NOMO-1 treated with dmso at 0.1 percent for 144 hours (cell line): ENCODE measurements around the gene PPCDC.

Experiments used
- DNase-seq: peaks from one replicate; lab custom pipeline; 2025; ENCODE audit not compliant: unreplicated experiment; lab: John Stamatoyannopoulos, UW

PPCDC gene

GRCh38 chr15:75043509-75044257, 20.3 kb downstream of the PPCDC start:
- DNase-seq, result peak; percentile 92

- no peak for DNase-seq
These were observed 21.0 kb downstream of the PPCDC start for GRCh38 chr15:75044258-75044878.

- no peak for DNase-seq
These were observed 22.1 kb downstream of the PPCDC start for GRCh38 chr15:75045332-75046015.

GRCh38 chr15:75048394-75048793, 25.0 kb downstream of the PPCDC start:
- DNase-seq, result no peak

GRCh38 chr15:75049392-75049791, 26.0 kb downstream of the PPCDC start:
- no peak for DNase-seq

- DNase-seq, result no peak
These were observed 26.9 kb downstream of the PPCDC start for GRCh38 chr15:75050283-75050682.

GRCh38 chr15:75051191-75051608, 27.8 kb downstream of the PPCDC start:
- no peak for DNase-seq

GRCh38 chr15:75051711-75052110, 28.3 kb downstream of the PPCDC start:
- DNase-seq, result no peak

GRCh38 chr15:75052972-75053747, 29.8 kb downstream of the PPCDC start:
- no peak for DNase-seq

- no peak for DNase-seq
These were observed 30.3 kb downstream of the PPCDC start for GRCh38 chr15:75053748-75054125.

- no peak for DNase-seq
These were observed 30.9 kb downstream of the PPCDC start for GRCh38 chr15:75054172-75054897.

- DNase-seq, result no peak
These were observed 32.6 kb downstream of the PPCDC start for GRCh38 chr15:75056036-75056435.

- no peak for DNase-seq
These were observed 34.9 kb downstream of the PPCDC start for GRCh38 chr15:75058127-75058905.

GRCh38 chr15:75059607-75060006, 36.2 kb downstream of the PPCDC start:
- DNase-seq, result no peak

GRCh38 chr15:75061272-75061671, 37.9 kb downstream of the PPCDC start:
- DNase-seq, result peak; percentile 44

- no peak for DNase-seq
These were observed 39.3 kb downstream of the PPCDC start for GRCh38 chr15:75062706-75063105.

GRCh38 chr15:75063338-75063737, 39.9 kb downstream of the PPCDC start:
- no peak for DNase-seq

- DNase-seq, result no peak
These were observed 40.5 kb downstream of the PPCDC start for GRCh38 chr15:75063889-75064288.

- DNase-seq, result no peak
These were observed 41.5 kb downstream of the PPCDC start for GRCh38 chr15:75064846-75065245.

- no peak for DNase-seq
These were observed 42.1 kb downstream of the PPCDC start for GRCh38 chr15:75065467-75065850.
